Neural cell (in vitro differentiated cells): Measurements from ENCODE around the gene RELN. TPM values are rescaled to one million over a fixed set of nuclear protein-coding genes. Genes with fewer than 3 reads are reported as not detected.

Experiments
- H2AFZ ChIP-seq: fragments of 200-600, 300-800 bp; sonication (generic), shearing (Covaris generic); 2 replicates; pipeline ENCODE4 v1.6.0; 2014; ENCODE audit warnings: low read depth, mild to moderate bottlenecking, antibody characterized with exemption, low read length, moderate library complexity
- H3F3A ChIP-seq: fragments of 200-600 bp; shearing (Covaris generic); 2 replicates; pipeline ENCODE4 v1.6.1; 2016; ENCODE audit warnings: mild to moderate bottlenecking, moderate library complexity, mixed read lengths, antibody characterized with exemption, low read length; ENCODE audit not compliant: insufficient read depth, poor library complexity, severe bottlenecking
- H3K27ac ChIP-seq: fragments of 200-600, 300-800 bp; sonication (generic), shearing (Covaris generic); 2 replicates; pipeline ENCODE4 v1.5.1; 2014; ENCODE audit warnings: mild to moderate bottlenecking, low read length, moderate library complexity
- H3K27me3 ChIP-seq: fragments of 300-800, 200-600 bp; sonication (generic), shearing (Covaris generic); 2 replicates; pipeline ENCODE4 v1.6.0; 2014; ENCODE audit warnings: mild to moderate bottlenecking, low read depth, low read length, moderate library complexity; ENCODE audit not compliant: insufficient read depth
- H3K36me3 ChIP-seq: fragments of 300-800, 200-600 bp; sonication (generic), shearing (Covaris generic); 2 replicates; pipeline ENCODE4 v1.5.1; 2014; ENCODE audit warnings: mild to moderate bottlenecking, antibody characterized with exemption, low read length, moderate library complexity; ENCODE audit not compliant: insufficient read depth
- H3K4me2 ChIP-seq: fragments of 300-800, 200-600 bp; sonication (generic), shearing (Covaris generic); 2 replicates; pipeline ENCODE4 v1.6.0; 2014; ENCODE audit warnings: mild to moderate bottlenecking, low read length
- H3K4me3 ChIP-seq: fragments of 300-800, 200-600 bp; sonication (generic), shearing (Covaris generic); 2 replicates; pipeline ENCODE4 v1.5.1; 2014; ENCODE audit warnings: mild to moderate bottlenecking, low read length, moderate library complexity
- H3K79me2 ChIP-seq: fragments of 200-600 bp; shearing (Covaris generic); replicated peaks from 2 replicates; pipeline ENCODE4 v1.6.0; 2014; ENCODE audit warnings: mild to moderate bottlenecking, low read length, moderate library complexity; ENCODE audit not compliant: insufficient read depth
- H3K9ac ChIP-seq: fragments of 300-800, 200-600 bp; sonication (generic), shearing (Covaris generic); 2 replicates; pipeline ENCODE4 v1.6.1; 2016; ENCODE audit warnings: mild to moderate bottlenecking, low read length, mixed read lengths
- H3K9me2 ChIP-seq: fragments of 200-600 bp; shearing (Covaris generic); 2 replicates; pipeline ENCODE4 v1.6.1; 2016; ENCODE audit warnings: mild to moderate bottlenecking, low read length, mixed read lengths; ENCODE audit not compliant: insufficient read depth
- H3K9me3 ChIP-seq: fragments of 200-600, 300-800 bp; sonication (generic), shearing (Covaris generic); 2 replicates; pipeline ENCODE4 v1.6.1; 2016; ENCODE audit warnings: mild to moderate bottlenecking, mixed run types, low read length, moderate library complexity, mixed read lengths
- H4K20me1 ChIP-seq: fragments of 200-600 bp; shearing (Covaris generic); 2 replicates; pipeline ENCODE4 v1.6.1; 2016; ENCODE audit warnings: mild to moderate bottlenecking, mixed run types; ENCODE audit not compliant: insufficient read depth
- CTCF ChIP-seq: fragments of 450-650 bp; IDR thresholded peaks from 2 replicates; pipeline ENCODE4 v1.5.1; 2014; ENCODE audit warnings: antibody characterized with exemption, mild to moderate bottlenecking, moderate library complexity; ENCODE audit not compliant: poor library complexity, severe bottlenecking
- EP300 ChIP-seq: fragments of 450-650 bp; conservative IDR thresholded peaks from 2 replicates; pipeline ENCODE4 v1.6.1; 2014; ENCODE audit warnings: antibody characterized with exemption, mild to moderate bottlenecking, moderate library complexity; ENCODE audit not compliant: poor library complexity, severe bottlenecking
- EZH2 ChIP-seq: fragments of 200-600, 300-800 bp; shearing (Covaris generic), sonication (generic); IDR thresholded peaks from 2 replicates; pipeline ENCODE4 v1.6.1; 2014; ENCODE audit warnings: antibody characterized with exemption, low read length, borderline replicate concordance, mild to moderate bottlenecking; ENCODE audit not compliant: insufficient read depth, poor library complexity, severe bottlenecking
- MXI1 ChIP-seq: fragments of 450-650 bp; conservative IDR thresholded peaks from 2 replicates; pipeline ENCODE4 v1.6.1; 2014; ENCODE audit warnings: antibody characterized with exemption, mild to moderate bottlenecking; ENCODE audit not compliant: poor library complexity, severe bottlenecking
- POLR2AphosphoS5 ChIP-seq: IDR thresholded peaks from 2 replicates; pipeline ENCODE4 v1.6.1; 2012
- RAD21 ChIP-seq: fragments of 450-650 bp; conservative IDR thresholded peaks from 2 replicates; pipeline ENCODE4 v1.6.1; 2014; ENCODE audit warnings: antibody characterized with exemption, mild to moderate bottlenecking, moderate library complexity
- REST ChIP-seq: IDR thresholded peaks from 2 replicates; pipeline ENCODE4 v1.6.1; 2012; ENCODE audit warnings: borderline replicate concordance
- SMC3 ChIP-seq: fragments of 450-650 bp; conservative IDR thresholded peaks from 2 replicates; pipeline ENCODE4 v1.6.1; 2014; ENCODE audit warnings: antibody characterized with exemption, mild to moderate bottlenecking, moderate library complexity; ENCODE audit not compliant: poor library complexity
- TAF1 ChIP-seq: IDR thresholded peaks from 2 replicates; pipeline ENCODE4 v1.6.1; 2012; ENCODE audit warnings: low read depth
- polyA plus RNA-seq: library from polyadenylated mRNA; depleted of rRNA; stranded (reverse); fragments of >200 nt; gene quantifications from 2 replicates; pipeline ENCODE4 v1.2.3, GENCODE V29; 2014

Gene RELN
- polyA plus RNA-seq, 1 donor from 2014 or later: 178 TPM

GRCh38 chr7:103862302-103863035 lies 127.0 kb downstream of the RELN start:
- Histone ChIP-seq H3K9me2 (no peaks in the 10 kb centered on the region), H3K27me3 (no peaks in the 10 kb centered on the region), H3K4me2 (peak overlapping the region; percentile 29), H2AFZ (no peak overlapping the region), H4K20me1 (no peaks in the 10 kb centered on the region), H3K9ac (peak overlapping the region; percentile 41), H3K79me2 (no peaks in the 10 kb centered on the region), H3F3A (peaks cover 3% of the 10 kb centered on the region), H3K9me3 (no peaks in the 10 kb centered on the region), H3K36me3 (no peaks in the 10 kb centered on the region), H3K4me3 (peak overlapping the region; percentile 26), H3K27ac (peak overlapping the region; percentile 83)
- TF ChIP-seq EZH2: no peak
- no peak for TF ChIP-seq POLR2AphosphoS5
- no peak for TF ChIP-seq CTCF
- TF ChIP-seq TAF1: no peak
- TF ChIP-seq REST: no peak
- no peak for TF ChIP-seq MXI1
- TF ChIP-seq RAD21: no peak
- no peak for TF ChIP-seq SMC3
- no peak for TF ChIP-seq EP300

- H3K27ac ChIP-seq: no peak overlapping the region
- no peak for TF ChIP-seq EZH2
- no peak for TF ChIP-seq SMC3
- TF ChIP-seq CTCF: no peak
- TF ChIP-seq REST: no peak
- no peak for TF ChIP-seq MXI1
- no peak for TF ChIP-seq RAD21
- TF ChIP-seq EP300: no peak
- TF ChIP-seq TAF1: no peak
- no peak for TF ChIP-seq POLR2AphosphoS5
- H3F3A ChIP-seq: peaks cover 3% of the 10 kb centered on the region
- no peak overlapping the region for H2AFZ ChIP-seq
- H3K27me3 ChIP-seq: no peaks in the 10 kb centered on the region
- no peaks in the 10 kb centered on the region for H3K9me2 ChIP-seq
- no peaks in the 10 kb centered on the region for H3K36me3 ChIP-seq
- H3K9me3 ChIP-seq: no peaks in the 10 kb centered on the region
- no peak overlapping the region for H3K9ac ChIP-seq
- H3K79me2 ChIP-seq: no peaks in the 10 kb centered on the region
- no peaks in the 10 kb centered on the region for H4K20me1 ChIP-seq
- H3K4me2 ChIP-seq: no peak overlapping the region
- no peak overlapping the region for H3K4me3 ChIP-seq
These were observed 129.7 kb downstream of the RELN start for GRCh38 chr7:103859709-103860108.
